GM21528 (cell line): ENCODE measurements around the gene XCL2.

Experiments
- ATAC-seq: cut with Tn5 transposase; IDR thresholded peaks from one replicate; pipeline ENCODE4 v1.9.1; 2021; ENCODE audit warnings: mild to moderate bottlenecking, moderate library complexity; ENCODE audit not compliant: unreplicated experiment, low FRiP score

XCL2 gene

GRCh38 chr1:168518813-168519212, 25.0 kb downstream of the XCL2 start:
- ATAC-seq: no peak

- no peak for ATAC-seq
These were observed 25.6 kb downstream of the XCL2 start for GRCh38 chr1:168518201-168518689.

- no peak for ATAC-seq
These were observed 29.3 kb downstream of the XCL2 start for GRCh38 chr1:168514455-168514854.

GRCh38 chr1:168513656-168514404, 30.0 kb downstream of the XCL2 start:
- no peak for ATAC-seq

GRCh38 chr1:168512864-168513595, 30.8 kb downstream of the XCL2 start:
- ATAC-seq: no peak

GRCh38 chr1:168509875-168510791, 33.7 kb downstream of the XCL2 start:
- ATAC-seq: peak; percentile 64

- ATAC-seq: no peak
These were observed 34.6 kb downstream of the XCL2 start for GRCh38 chr1:168509210-168509609.

- ATAC-seq: no peak
These were observed 36.0 kb downstream of the XCL2 start for GRCh38 chr1:168507828-168508227.

GRCh38 chr1:168507231-168507630, 36.6 kb downstream of the XCL2 start:
- no peak for ATAC-seq

- ATAC-seq: no peak
These were observed 37.5 kb downstream of the XCL2 start for GRCh38 chr1:168506204-168506819.

GRCh38 chr1:168505006-168505405, 38.8 kb downstream of the XCL2 start:
- ATAC-seq: no peak

GRCh38 chr1:168504064-168504837, 39.5 kb downstream of the XCL2 start:
- ATAC-seq: no peak

- ATAC-seq: no peak
These were observed 44.1 kb downstream of the XCL2 start for GRCh38 chr1:168499688-168500049.

GRCh38 chr1:168498956-168499687, 44.7 kb downstream of the XCL2 start:
- no peak for ATAC-seq

GRCh38 chr1:168498159-168498631, 45.6 kb downstream of the XCL2 start:
- no peak for ATAC-seq

- ATAC-seq: no peak
These were observed 46.3 kb downstream of the XCL2 start for GRCh38 chr1:168497376-168497950.

GRCh38 chr1:168491527-168492164, 52.2 kb downstream of the XCL2 start:
- no peak for ATAC-seq
